ENCODE data around the gene CCL19.

GRCh38 chr9:34658461-34658860 is 32.6 kb downstream of the CCL19 start:
- TF ChIP-seq SP1 (CRISPR knock-in tag; conservative IDR thresholded peaks at IDR 0.05) (no peak), CTCF (IDR thresholded peaks at IDR 0.05) (no peak), NFYB (CRISPR knock-in tag; conservative IDR thresholded peaks at IDR 0.05; ENCODE audit: low read depth) (no peak), HMGXB4 (CRISPR knock-in tag; IDR thresholded peaks at IDR 0.05) (no peak), ATF3 (CRISPR knock-in tag; conservative IDR thresholded peaks at IDR 0.05) (no peak), AFF4 (CRISPR knock-in tag; IDR thresholded peaks at IDR 0.05; ENCODE audit: borderline replicate concordance) (no peak), TP53 (CRISPR knock-in tag; IDR thresholded peaks at IDR 0.05) (no peak), IRF1 (CRISPR knock-in tag; IDR thresholded peaks at IDR 0.05) (no peak), FOXP4 (CRISPR knock-in tag; IDR thresholded peaks at IDR 0.05) (no peak)

All from WTC11 (cell line).